Natural killer cell (primary cell): ENCODE measurements around the gene ATF7. TPM values are rescaled to one million over a fixed set of nuclear protein-coding genes. Genes with fewer than 3 reads are reported as not detected.
A peak's percentile ranks its signal among the peaks of the same experiment; 100 is the strongest.

Experiments used
- ATAC-seq, 3 donors: fragments of 150-1000 bp in 2 of 3; fragments of 200-7000 bp in 1 of 3; cut with Tn5 transposase; 1 replicate in 1 of 3; 2 replicates in 2 of 3; pipeline ENCODE4 v1.10.0; 2021; ENCODE audit warnings: mild to moderate bottlenecking in 2 of 3, moderate library complexity in 2 of 3
- DNase-seq, 2 donors: peaks; one replicate each; pipeline versions ENCODE4 v3.0.0 to v3.0.0-alpha.2; 2013 to 2021; ENCODE audit warnings: mixed read lengths in 1 of 2
- H3K27ac ChIP-seq: one replicate; pipeline ENCODE4 v1.5.1; 2013; ENCODE audit warnings: mild to moderate bottlenecking, low read length
- H3K27me3 ChIP-seq: one replicate; pipeline ENCODE4 v1.6.1; 2013; ENCODE audit warnings: low read length; ENCODE audit not compliant: control insufficient read depth, insufficient read depth
- H3K36me3 ChIP-seq: one replicate; pipeline ENCODE4 v1.6.1; 2013; ENCODE audit warnings: low read length; ENCODE audit not compliant: control insufficient read depth, insufficient read depth
- H3K4me1 ChIP-seq: one replicate; pipeline ENCODE4 v1.6.1; 2013; ENCODE audit warnings: low read length; ENCODE audit not compliant: control insufficient read depth, insufficient read depth
- H3K4me3 ChIP-seq: one replicate; pipeline ENCODE4 v1.5.1; 2013; ENCODE audit warnings: low read length
- H3K9me3 ChIP-seq: one replicate; pipeline ENCODE4 v1.6.1; 2013; ENCODE audit warnings: low read length; ENCODE audit not compliant: control insufficient read depth, insufficient read depth
- H3K27ac Mint-ChIP-seq, 2 donors: one replicate each; pipeline ENCODE4 v1.8.0; 2022; ENCODE audit warnings: mild to moderate bottlenecking in 2 of 2, mixed read lengths in 2 of 2, moderate library complexity in 1 of 2
- H3K27me3 Mint-ChIP-seq, 2 donors: one replicate each; pipeline ENCODE4 v1.8.0; 2022; ENCODE audit warnings: low read depth in 2 of 2, mixed read lengths in 2 of 2
- H3K36me3 Mint-ChIP-seq: one replicate; pipeline ENCODE4 v1.8.0; 2022; ENCODE audit warnings: mixed read lengths
- H3K4me1 Mint-ChIP-seq, 2 donors: one replicate each; pipeline ENCODE4 v1.8.0; 2022; ENCODE audit warnings: mixed read lengths in 2 of 2
- H3K4me3 Mint-ChIP-seq: one replicate; pipeline ENCODE4 v1.8.0; 2022; ENCODE audit warnings: mild to moderate bottlenecking, moderate library complexity, mixed read lengths
- H3K9me3 Mint-ChIP-seq, 2 donors: one replicate each; pipeline ENCODE4 v1.8.0; 2022; ENCODE audit warnings: mixed read lengths in 2 of 2
- WGBS: methylation state at CpG from one replicate; pipeline ENCODE4 v1.1.7; 2013; ENCODE audit warnings: missing lambda C conversion rate; ENCODE audit not compliant: insufficient coverage; 5-methylcytosine and 5-hydroxymethylcytosine counted together
- intact Hi-C: fragments of 100-400 bp; cut with micrococcal nuclease; formaldehyde crosslinking; loops from one replicate; pipeline ENCODE4 v1.14.2; 2022
- total RNA-seq, 4 donors: library from RNA; stranded (reverse); fragments of 120-200 nt in 1 of 4; gene quantifications; one replicate each; pipeline versions ENCODE4 v1.2.3 to v1.2.4, GENCODE V29; 2013 to 2022
- TF ChIP-seq, protein P1 (sequence below): fragments of 200-600 bp; IDR thresholded peaks from one replicate; pipeline ENCODE4 v1.8.0; 2022; ENCODE audit warnings: antibody characterized with exemption

ATF7 gene
- total RNA-seq, 3 donors from 2014 or later (not counting 1 experiment from before 2014, with no cell fraction given): 32.3 to 42.3 (median 34.9) TPM

DNA sequence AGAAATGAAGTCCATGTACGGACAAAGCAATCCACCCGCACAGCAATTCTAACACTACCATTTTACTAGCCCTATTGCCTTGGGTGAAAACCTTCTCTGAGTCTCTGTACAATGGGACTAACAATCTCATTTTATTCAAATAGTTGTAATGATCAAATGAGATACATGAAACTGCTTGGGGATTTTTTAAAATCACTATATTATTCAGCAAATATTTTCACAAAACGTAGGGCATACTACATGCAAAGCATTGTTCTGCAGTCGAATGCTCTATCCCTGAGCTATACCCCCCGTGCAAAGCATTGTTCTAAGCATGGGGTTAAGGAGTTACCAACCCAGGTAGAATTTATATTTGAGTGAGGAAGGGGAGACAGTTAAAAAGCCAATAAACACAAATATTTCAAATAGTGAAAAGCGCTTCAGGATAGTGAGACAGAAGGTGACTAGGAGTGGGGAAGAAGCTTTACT lies 554 bp upstream of the ATF7 start:
- Histone ChIP-seq H3K4me3 (peak overlapping the region; percentile 68), H3K9me3 (no peaks in the 10 kb centered on the region), H3K27me3 (no peaks in the 10 kb centered on the region), H3K27ac (peak overlapping the region; percentile 85), H3K4me1 (peaks cover 8% of the 10 kb centered on the region), H3K36me3 (no peaks in the 10 kb centered on the region)
- TF ChIP-seq, protein P1, sequence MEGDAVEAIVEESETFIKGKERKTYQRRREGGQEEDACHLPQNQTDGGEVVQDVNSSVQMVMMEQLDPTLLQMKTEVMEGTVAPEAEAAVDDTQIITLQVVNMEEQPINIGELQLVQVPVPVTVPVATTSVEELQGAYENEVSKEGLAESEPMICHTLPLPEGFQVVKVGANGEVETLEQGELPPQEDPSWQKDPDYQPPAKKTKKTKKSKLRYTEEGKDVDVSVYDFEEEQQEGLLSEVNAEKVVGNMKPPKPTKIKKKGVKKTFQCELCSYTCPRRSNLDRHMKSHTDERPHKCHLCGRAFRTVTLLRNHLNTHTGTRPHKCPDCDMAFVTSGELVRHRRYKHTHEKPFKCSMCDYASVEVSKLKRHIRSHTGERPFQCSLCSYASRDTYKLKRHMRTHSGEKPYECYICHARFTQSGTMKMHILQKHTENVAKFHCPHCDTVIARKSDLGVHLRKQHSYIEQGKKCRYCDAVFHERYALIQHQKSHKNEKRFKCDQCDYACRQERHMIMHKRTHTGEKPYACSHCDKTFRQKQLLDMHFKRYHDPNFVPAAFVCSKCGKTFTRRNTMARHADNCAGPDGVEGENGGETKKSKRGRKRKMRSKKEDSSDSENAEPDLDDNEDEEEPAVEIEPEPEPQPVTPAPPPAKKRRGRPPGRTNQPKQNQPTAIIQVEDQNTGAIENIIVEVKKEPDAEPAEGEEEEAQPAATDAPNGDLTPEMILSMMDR: no peak
- no peak for DNase-seq
- no peaks in the 10 kb centered on the region for H3K36me3 Mint-ChIP-seq
- peak overlapping the region; percentile 100 for H3K4me3 Mint-ChIP-seq
- H3K27ac Mint-ChIP-seq: peak overlapping the region; percentile 94 to 95
- intact Hi-C loops: loop anchor here (2.0 kb wide), 1 partner anchor 50 kb away; the partner anchor contains the start of gene ATP5MC2
- peaks cover 40 to 43% of the 10 kb centered on the region in 2 donors for H3K4me1 Mint-ChIP-seq
- H3K27me3 Mint-ChIP-seq: peaks cover 0 to under 1% of the 10 kb centered on the region in 2 donors
- WGBS: 22% methylated on average over 6 of the region's 6 CpGs
- ATAC-seq: no peak
- H3K9me3 Mint-ChIP-seq: no peaks in the 10 kb centered on the region

DNA sequence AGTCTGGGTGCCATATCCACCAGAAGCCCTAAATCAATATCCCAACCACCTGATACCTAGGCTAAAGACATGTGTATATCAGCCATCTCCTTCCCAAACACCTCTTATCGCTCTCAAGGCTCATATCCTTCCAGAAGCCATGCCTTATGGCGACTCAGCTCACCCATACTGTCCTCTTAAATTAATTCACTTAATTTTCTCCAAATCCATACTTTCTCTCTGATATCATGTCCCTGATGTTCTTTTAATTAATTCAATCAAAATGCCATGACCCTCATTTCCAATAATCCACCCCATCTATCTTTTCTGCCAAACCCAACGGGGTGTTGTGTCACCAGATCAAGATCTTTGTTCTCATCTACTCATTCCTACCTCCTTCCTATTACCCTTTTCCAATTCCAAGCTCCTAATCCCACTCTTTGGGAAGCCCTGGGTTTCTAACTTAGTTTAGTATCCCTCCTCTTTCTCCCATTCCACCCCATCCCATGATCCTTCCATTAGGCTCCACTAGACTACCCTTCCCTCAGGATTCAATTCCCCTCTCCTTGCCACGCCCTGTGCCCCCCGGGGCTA lies 723 bp downstream of the ATF7 start:
- peak overlapping the region; percentile 68 for H3K4me3 ChIP-seq
- DNase-seq: peak in 1 of 2 donors; percentile 21
- peak overlapping the region; percentile 100 for H3K4me3 Mint-ChIP-seq
- no peaks in the 10 kb centered on the region for H3K27me3 ChIP-seq
- 39% methylated on average over 3 of the region's 5 CpGs for WGBS
- no peaks in the 10 kb centered on the region for H3K27me3 Mint-ChIP-seq
- no peaks in the 10 kb centered on the region for H3K36me3 ChIP-seq
- TF ChIP-seq, protein P1: no peak
- H3K9me3 ChIP-seq: no peaks in the 10 kb centered on the region
- peak overlapping the region; percentile 94 to 95 for H3K27ac Mint-ChIP-seq
- ATAC-seq: no peak
- intact Hi-C loops: no loop called here
- H3K4me1 Mint-ChIP-seq: peaks cover 40 to 43% of the 10 kb centered on the region in 2 donors
- H3K27ac ChIP-seq: peak overlapping the region; percentile 85
- H3K9me3 Mint-ChIP-seq: no peaks in the 10 kb centered on the region
- H3K4me1 ChIP-seq: peaks cover 8% of the 10 kb centered on the region
- H3K36me3 Mint-ChIP-seq: no peaks in the 10 kb centered on the region

DNA sequence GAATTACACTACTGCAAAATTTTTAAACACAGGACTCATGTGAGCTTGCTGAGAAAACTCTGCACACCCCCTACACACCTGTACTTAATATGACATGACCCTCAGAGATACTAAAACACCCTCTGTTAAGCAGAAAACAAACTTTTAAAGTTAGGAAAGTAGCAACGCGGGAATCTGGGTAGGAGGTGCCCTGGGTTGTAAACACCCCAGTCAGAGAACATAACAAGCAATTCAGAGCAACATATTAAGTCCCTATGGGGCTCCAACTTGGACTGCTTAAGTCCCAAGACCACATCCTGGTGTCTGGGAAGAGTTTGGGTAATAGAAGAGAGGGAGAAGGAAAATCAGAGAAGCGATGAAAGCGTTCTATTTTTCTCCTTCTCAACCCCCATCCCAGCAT lies 1.2 kb downstream of the ATF7 start:
- Histone ChIP-seq H3K4me3 (no peak overlapping the region), H3K4me1 (peaks cover 8% of the 10 kb centered on the region), H3K36me3 (no peaks in the 10 kb centered on the region), H3K9me3 (no peaks in the 10 kb centered on the region), H3K27me3 (no peaks in the 10 kb centered on the region), H3K27ac (no peak overlapping the region)
- H3K27ac Mint-ChIP-seq: peak overlapping the region; percentile 94 to 95
- TF ChIP-seq, protein P1: no peak
- H3K4me1 Mint-ChIP-seq: peaks cover 40 to 43% of the 10 kb centered on the region in 2 donors
- ATAC-seq: no peak
- H3K9me3 Mint-ChIP-seq: no peaks in the 10 kb centered on the region
- 78% methylated on average over 4 of the region's 4 CpGs for WGBS
- intact Hi-C loops: no loop called here
- peak overlapping the region; percentile 100 for H3K4me3 Mint-ChIP-seq
- H3K27me3 Mint-ChIP-seq: no peaks in the 10 kb centered on the region
- DNase-seq: peak in 1 of 2 donors; percentile 10
- no peaks in the 10 kb centered on the region for H3K36me3 Mint-ChIP-seq
